SW480 (cell line): Measurements from ENCODE around the gene RNF38.
A peak's percentile ranks its signal among the peaks of the same experiment; 100 is the strongest.
"Not testable (repeated sequence)": the region's sequence is repeated elsewhere in the genome, so short reads cannot be mapped to it uniquely, and the experiment has no call there.

ENCODE experiments used
- DNase-seq: peaks from one replicate; pipeline ENCODE4 v3.0.0-alpha.2; 2016; ENCODE audit warnings: low spot score

RNF38 gene

DNA sequence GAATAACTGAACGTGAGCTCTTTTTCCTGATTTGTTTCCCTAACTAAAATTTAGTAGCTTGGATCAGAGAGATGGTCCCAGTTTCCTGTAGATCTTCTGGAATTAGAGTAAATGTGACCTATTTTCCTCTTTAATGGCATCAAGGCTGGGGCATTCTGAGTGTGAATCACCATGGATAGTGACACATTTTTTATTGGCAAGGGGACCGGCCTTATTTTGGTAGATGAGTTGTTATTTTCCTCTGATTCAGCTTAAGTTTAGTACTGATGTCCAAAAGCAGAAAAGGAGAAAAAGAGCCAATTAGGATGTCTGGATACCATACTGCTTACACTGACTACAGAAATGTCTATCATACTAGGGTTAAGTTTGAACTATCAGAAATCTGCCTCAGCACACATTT is 68.1 kb downstream of the RNF38 start:
- no peak for DNase-seq

DNA sequence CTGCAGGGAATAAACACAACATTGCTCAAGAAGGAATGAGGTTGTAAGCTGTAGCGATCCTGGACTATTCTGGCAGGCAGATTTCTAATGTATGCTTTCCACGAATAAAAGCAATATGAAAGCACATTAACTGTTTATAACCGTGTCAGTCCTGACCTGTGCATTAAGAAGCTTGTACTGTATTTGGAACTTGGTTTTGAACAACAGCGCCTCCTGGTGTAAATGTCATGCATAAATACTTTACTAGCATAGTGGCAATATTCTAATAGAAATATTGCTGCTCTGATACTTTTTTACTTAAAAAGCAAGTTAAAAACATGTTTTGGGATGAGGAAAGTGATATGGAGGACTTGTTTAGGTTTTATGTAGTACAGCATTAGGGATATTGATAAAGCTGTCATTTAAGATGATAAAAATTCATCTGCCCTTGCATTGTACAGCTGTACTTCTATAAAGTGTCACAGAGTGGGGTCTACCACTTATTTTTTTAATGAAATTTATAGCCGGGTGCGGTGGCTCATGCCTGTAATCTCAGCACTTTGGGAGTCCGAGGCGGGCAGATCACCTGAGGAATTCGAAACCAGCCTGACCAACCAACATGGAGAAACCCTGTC is 71.2 kb downstream of the RNF38 start:
- peak; percentile 85 for DNase-seq

DNA sequence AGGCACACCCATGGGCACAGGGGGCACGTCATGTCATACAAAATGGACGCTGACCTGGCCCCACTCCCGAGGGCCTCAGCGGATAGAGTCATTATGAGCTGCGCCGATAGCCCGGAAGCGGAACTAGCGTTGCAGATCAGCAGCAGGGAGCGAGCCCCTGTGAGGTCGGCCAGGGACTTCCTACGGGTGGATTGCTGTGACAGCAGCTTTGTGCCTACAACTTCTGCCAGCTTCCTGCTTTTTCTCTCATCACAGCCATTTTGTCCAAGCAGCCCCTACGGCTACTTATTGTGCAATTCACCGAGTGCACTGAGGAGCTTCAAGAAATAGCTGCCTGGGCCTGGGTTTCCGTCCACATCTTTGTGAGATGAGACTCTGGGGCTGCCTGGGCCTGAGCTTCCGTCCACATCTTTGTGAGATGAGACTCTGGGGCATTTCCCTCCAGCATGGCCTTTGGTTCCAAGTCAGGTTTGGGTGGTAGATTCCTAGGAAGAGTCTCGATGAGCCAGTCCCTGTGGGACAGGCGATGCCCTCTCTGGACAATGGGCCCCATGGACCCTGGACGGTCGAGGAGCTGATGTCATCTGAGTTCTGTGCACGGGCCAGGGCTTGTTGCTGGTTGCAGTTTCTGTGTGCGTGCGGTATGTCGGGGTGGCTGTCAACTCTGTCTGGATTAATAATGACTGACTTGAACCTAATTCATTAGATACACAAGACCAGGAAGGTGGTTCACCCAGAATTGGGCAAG is 74.8 kb downstream of the RNF38 start:
- no peak for DNase-seq

DNA sequence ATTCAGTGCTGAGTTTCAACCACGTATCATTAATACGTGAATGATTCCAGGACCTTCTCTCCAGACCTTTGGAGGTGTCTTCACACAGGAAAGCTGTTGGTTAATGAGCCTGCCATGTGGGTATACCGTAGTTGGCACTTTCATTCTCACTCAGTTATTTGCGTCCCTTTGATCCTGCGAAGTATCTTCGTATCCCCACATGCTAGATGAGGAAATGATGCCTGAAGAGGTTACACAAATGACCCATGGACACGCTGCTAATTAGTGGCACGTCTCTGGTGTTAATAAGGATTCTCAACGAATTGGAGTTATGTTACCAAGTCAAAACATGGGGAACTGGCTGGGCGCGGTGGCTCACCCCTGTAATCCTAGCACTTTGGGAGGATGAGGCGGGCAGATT is 76.1 kb downstream of the RNF38 start:
- no peak for DNase-seq

DNA sequence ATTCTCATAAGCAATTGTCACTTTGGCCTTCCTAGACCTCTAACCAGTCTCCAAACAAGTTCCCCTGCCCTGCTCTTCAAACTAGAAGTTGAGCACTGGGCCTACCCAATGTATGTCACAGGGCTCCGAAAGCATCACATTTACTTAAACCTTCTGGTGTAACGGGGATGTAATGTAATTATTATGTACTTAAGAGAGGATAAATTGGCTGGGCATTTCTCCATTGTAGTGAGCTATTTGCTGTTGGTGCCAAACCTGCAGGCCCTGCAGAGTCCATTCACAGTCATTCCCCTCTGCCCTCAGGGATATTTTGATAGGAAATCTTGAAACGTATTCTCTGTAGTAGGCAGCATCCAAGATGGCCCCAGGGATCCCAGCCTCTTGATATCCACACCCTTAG is 77.6 kb downstream of the RNF38 start:
- no peak for DNase-seq

DNA sequence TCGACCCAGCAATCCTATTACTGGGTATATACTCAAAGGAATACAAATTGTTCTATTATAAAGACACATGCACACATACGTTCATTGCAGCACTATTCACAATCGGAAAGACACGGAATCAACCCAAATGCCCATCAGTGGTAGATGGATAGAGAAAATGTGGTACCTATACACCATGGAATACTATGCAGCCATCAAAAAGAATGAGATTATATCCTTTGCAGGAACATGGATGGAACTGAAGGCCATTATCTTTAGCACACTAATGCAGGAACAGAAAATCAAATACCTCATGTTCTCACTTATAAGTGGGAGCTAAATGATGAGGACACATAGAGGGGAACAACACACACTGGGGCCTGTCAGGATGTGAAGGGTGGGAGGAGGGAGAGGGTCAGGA is 78.2 kb downstream of the RNF38 start:
- not testable (repeated sequence) for DNase-seq

DNA sequence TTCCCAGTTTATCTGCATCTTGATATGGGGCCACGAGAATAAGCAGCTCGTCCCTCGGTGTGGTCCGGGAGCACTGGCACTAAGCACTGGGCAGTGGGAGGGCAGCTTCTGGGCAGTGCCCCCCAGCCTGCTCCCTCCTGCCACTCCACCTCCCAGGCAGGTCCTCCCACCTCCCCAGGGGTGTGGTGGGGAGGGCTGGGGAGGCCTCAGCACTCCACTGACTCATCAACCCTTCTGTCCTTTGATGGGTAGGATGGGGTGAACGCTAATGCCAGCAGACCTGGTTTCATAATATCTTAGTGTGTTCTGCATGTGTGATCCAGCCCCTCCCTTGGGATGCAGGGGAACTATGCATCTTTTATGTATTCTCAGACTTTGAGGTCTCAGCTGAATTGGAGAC is 79.6 kb downstream of the RNF38 start:
- peak; percentile 84 for DNase-seq

DNA sequence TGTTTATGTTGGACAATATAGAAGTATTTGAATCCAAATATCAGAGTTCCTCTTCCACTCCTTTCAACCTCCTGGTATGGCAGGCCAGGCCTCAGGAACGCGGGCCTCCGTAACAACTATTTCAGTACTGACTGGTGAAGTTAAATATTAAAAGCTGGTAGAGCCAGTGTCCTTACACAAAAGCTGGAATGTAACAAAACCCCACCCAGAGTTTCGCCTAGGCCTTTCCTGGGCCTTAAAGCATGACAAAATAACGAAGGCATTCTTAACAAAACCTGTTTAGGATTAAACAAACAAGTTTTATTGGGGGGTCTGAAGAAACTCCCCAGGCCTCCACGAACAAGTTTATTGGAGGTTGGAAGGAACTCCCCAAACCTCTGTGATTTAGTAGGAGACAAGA is 80.3 kb downstream of the RNF38 start:
- DNase-seq = peak; percentile 89

DNA sequence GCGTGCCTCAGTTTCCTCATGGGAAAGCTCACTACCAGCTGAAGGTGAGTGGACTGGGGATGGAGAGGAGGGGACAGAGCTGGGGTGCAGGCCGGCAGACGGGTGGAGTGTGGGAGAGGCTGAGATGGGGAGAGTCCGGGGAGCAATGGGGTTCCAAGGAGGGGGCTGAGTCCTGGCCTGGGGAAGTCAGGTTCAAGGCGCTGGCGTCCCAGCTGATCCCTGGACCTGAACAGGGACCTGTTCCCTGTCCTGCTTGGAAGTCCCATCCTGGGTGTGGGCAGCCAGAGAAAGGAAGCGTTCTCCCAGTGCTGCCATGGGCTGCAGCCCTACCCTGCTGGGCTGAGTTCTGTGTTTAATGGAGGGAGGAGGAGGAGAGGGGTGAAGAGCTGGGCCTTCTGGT is 80.9 kb downstream of the RNF38 start:
- DNase-seq = peak; percentile 34

DNA sequence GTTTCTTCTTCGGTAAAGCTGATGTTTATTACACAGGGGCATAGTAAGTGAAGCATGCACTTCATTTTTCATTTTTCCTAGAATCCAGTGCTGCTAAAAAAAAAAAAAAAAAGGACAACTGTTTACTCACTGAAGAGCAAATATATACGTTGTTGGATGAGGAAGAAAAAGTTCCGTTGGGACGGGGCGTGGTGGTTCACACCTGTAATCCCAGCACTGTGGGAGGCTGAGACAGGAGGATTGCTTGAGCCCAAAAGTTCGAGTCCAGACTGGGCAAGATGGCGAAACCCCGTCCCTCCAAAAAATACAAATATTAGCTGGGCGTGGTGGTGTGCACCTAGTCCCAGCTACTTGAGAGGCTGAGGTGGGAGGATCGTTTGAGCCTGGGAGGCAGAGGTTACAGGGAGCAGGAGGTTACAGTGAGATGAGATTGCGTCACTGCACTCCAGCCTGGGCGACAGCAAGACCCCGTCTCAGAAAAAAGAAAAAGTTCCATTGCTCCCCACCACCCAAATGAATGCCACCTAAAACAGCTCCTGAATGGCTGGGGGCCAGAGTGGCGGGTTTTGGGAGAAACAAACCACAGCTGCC is 81.8 kb downstream of the RNF38 start:
- DNase-seq = no peak

DNA sequence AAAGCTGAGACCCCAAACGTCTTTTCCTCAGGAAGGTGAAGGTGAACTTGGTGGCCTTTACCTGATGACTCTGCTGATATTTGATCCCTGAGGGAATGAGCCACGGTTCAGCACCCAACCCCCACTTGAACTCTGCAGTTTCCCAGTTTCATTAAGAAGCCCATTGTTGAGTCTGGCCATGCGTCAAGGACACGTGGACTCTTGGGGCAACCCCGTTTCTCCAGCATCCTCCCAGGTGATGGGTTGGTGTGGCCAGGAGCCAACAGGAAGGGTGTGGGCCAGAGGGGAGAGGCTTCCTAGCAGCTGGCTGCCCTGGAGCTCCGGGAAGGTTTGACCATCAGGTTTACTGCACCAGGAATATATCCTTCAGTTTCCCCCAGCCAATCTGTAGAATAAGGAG is 82.3 kb downstream of the RNF38 start:
- peak; percentile 95 for DNase-seq

DNA sequence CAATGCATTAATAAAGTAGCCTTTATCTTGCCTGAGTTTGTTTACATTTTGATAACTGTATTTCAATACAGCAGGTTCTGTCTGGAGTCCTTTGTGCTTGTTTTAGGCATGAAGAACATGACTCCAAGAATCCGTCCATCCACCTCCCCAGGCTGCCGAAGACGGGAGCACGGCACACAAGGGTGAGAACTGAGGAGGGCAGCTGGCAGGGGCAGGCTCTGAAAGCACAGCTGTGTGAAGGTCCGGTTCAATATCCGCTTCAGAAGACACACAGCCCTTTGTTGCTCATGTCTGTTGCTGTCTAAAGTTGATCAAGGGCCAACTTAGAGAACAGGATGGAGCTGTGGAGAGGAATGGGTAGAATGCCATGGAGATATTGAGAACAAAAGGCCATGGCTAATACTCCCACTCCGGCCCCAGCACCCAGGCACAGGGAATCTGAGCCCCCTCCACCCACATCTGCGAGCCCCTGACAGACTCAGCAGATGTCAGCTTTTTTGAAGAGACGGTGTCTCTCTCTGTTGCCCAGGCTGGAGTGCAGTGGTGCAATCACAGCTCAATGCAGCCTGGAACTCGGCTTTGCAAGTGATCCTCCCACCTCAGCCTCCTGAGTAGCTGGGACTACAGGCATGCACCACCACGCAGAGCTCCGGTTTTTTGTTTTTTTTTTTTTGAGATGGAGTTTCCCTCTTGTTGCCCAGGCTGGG is 83.3 kb downstream of the RNF38 start:
- no peak for DNase-seq

DNA sequence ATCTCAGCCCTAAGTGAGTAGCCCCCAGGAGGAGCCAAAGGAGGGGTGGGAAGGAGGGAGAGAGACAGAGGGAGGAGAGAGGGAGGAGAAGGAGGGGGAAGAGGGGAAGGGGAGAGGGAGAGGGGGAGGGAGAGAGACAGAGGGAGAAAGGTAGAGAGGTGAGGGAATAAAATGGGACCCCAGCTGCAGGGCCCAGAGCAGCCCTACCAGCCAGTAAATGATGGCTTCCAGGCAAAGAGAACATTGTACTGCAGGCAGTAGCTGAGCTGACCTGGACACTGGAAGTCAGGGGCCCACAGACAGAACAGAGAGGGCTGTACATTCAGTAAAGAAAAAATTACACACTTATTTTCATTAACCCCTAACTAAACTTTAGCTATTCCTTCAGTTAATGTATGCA is 84.0 kb downstream of the RNF38 start:
- no peak for DNase-seq

DNA sequence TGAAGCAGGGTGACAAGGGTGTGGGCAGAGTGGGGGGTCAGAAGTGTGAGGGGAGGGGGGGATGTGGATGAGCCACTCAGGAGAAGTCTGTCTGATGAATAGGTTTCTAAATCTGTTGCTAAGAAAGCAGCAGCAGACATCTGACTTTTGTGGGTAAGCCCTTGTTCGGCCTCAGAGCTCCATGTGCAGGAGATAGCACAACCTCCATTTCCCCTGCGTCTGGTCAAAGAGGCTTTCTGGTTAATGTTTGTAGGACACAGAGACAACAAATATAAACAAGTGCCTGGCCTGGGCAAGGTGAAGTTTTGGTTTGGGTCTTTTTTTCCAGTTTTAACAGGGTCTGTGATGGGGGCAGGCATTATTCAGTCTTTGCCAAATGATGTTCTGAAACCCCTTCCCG is 84.8 kb downstream of the RNF38 start:
- no peak for DNase-seq

DNA sequence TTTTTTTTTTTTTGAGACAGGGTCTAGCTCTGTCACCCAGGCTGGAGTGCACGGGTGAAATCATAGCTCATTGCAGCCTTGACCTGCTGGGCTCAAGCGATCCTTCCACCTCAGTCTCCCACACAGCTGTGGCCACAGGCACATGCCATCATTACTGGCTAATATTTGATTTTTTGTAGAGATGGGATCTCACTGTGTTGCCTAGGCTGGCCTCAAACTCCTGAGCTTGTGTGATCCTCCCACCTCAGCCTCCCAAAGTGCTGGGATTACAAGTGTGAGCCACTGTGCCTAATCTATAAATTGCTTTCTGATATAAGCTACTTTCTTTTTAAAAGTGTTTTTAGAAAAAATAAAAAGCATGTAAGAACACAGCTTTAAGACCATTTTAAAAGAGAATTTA is 85.3 kb downstream of the RNF38 start:
- no peak for DNase-seq

DNA sequence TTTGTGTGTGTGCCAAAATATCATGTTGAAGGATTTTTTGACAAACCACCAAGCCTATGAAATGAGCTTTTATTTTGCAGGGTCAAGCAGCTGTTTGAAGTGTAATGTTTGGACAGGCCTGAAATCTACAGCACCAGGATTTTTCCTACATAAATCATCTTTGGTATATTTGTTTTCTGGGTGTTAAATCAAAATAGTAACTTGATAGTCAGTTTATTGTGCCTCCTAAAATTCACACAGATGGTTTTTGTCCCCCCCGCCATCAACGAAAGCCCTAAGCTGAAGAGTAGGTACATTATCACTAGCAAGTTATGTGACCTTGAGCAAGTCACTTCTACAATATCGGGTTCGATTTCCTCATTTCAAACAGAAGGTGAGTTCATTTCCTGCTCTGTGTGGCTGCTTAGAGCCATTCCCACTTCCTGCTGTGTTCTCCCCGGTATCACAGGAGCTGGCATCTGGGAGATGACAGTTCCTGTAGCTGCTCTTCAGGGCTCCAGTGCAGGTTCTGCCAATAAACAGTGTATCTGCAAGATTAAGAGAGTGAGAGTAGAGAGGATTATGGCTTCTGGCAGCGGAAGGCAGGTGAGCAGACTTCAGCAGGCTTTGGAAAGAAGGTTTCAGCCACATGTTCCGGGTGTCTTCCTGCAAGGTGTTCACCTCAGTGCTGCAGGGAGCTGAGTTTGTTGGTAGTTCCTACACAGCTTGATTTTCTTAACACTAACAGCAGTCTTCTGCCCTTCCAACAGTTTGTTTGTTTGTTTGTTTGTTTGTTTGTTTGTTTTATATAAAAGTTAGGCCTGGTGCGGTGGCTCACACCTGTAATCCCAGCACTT is 93.4 kb downstream of the RNF38 start:
- DNase-seq = no peak

DNA sequence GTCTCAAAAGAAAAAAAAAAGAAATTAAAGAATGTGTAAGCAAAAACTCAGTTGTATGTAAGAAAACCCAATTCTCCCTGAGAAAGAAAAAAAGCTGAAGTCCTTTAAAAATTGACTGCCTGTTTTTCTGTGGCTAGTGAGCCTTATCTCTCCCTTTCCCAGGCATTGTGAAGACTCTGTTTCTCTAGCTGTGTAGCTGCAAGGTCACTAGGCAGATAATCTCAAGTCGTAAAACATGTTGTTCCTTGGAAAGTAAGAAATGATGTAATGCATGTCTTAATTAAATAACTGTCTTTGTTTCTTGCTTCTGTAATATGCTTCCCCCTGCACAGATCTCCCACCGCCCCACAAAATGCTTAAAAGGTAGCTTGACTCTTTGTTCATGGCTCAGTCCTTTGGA is 95.7 kb downstream of the RNF38 start:
- not testable (repeated sequence) for DNase-seq

DNA sequence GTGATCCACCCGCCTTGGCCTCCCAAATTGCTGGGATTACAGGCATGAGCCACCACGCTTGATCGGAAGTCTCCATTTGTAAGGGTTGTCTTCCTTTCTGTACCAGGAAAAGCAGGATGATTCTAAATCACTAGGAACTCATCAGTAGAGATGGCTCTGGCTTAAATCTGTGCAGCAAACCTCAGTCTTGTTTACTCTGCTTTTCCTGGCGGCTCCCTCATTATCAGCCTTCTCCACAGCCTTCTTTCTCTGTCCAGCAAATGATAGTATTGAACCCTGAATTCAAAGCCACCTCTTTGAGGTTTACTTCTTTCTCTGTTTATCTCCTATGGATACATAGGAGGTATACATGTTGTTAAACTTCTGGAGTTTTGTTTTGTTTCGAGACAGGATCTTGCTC is 98.8 kb downstream of the RNF38 start:
- DNase-seq = no peak

DNA sequence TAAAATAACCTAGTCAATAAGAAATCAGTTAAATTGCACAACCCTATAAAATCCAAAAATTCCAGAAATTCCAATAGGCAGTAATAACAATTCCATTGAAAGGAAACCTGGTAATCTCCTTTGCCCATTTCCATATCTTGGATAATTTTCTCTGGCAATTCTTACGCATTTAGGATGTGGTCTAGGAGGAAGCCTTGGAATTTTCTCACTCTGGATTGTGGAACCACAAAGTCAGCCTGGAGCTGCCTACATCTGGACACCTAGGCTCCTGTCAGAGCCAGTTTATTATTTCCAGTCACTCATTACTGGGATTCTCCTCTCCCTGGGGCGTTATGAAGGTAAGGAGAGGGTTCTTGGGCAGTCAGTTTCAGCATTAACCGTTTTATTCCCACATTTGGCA is 101.5 kb downstream of the RNF38 start:
- DNase-seq = no peak

DNA sequence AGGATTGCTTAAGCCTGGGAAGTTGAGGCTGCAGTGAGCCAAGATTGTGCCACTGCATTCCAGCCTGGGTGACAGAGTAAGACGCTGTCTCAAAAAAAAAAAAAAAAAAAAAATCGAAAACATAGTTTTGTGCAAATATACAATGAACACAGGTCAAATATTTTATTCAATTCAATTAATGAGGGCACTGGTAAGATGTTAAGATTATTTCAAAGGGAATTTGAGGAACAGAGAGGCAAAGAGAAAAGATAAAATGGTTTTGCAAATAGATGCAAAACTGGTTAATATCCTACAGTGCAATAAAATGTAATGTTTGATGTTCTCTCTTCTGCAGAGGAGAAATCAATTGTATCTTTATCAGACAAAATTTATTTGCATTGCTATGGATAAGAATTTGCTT is 102.3 kb downstream of the RNF38 start:
- no peak for DNase-seq

DNA sequence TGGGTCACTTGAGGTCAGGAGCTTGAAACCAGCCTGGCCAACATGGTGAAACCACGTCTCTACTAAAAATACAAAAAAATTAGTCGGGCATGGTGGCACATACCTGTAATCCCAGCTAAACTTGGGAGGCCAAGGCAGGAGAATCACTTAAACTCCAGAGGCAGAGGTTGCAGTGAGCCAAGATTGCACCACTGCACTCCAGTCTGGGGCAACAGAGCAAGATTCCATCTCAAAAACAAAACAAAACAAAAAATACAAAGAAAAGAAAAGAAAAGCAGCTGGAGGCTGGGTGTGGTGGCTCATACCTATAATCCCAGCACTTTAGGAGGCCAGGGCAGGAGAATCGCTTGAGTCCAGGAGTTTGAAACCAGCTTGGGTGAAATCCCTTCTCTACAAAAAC is 105.1 kb downstream of the RNF38 start:
- DNase-seq = not testable (repeated sequence)

DNA sequence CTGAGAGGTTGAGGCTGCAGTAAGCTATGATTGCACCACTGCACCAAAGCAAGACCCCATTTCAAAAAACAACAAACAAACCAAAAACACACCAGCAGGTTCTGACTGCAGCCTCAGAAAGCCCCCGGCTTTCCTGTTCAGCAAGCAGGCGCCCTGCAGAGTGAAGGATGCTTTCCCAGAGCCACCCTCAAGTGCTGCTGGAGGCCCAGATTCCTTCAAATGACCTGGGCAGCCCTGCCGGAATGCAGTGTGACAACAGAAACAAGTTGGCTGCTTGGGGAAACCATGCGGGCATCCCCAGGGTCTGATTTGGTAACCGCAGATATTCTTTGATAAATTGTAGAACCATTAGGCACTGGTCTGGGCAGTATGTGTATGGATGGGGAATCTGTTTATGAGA is 106.2 kb downstream of the RNF38 start:
- no peak for DNase-seq
